Activated CD4-positive, alpha-beta T cell treated with anti-CD3 and anti-CD28 coated beads for 48 hours (primary cell): ENCODE measurements around the gene PTPRB.
A peak's percentile ranks its signal among the peaks of the same experiment; 100 is the strongest.

Experiments
- DNase-seq: peaks from one replicate; pipeline ENCODE4 v3.0.0-alpha.2; 2020

The PTPRB gene

GRCh38 chr12:70641691-70642090 is 4.5 kb upstream of the PTPRB start:
- DNase-seq, result no peak

- no peak for DNase-seq
Measured at GRCh38 chr12:70640901-70641300, 3.7 kb upstream of the PTPRB start.

- no peak for DNase-seq
Measured at GRCh38 chr12:70639535-70639934, 2.3 kb upstream of the PTPRB start.

GRCh38 chr12:70638639-70639360 is 1.6 kb upstream of the PTPRB start:
- DNase-seq, result no peak

- DNase-seq, result no peak
Measured at GRCh38 chr12:70635755-70636154, 1.5 kb downstream of the PTPRB start.

- DNase-seq, result no peak
Measured at GRCh38 chr12:70628701-70629480, 8.3 kb downstream of the PTPRB start.

- DNase-seq, result no peak
Measured at GRCh38 chr12:70627677-70628076, 9.6 kb downstream of the PTPRB start.

- no peak for DNase-seq
Measured at GRCh38 chr12:70626180-70626579, 11.0 kb downstream of the PTPRB start.

- no peak for DNase-seq
Measured at GRCh38 chr12:70619471-70620152, 17.6 kb downstream of the PTPRB start.

- DNase-seq, result no peak
Measured at GRCh38 chr12:70618371-70618770, 18.9 kb downstream of the PTPRB start.

- no peak for DNase-seq
Measured at GRCh38 chr12:70617450-70617849, 19.8 kb downstream of the PTPRB start.

GRCh38 chr12:70615174-70615866 is 21.9 kb downstream of the PTPRB start:
- DNase-seq, result no peak

- DNase-seq, result peak; percentile 5
Measured at GRCh38 chr12:70609739-70610491, 27.3 kb downstream of the PTPRB start.

- no peak for DNase-seq
Measured at GRCh38 chr12:70609203-70609602, 28.0 kb downstream of the PTPRB start.

GRCh38 chr12:70608184-70608583 is 29.0 kb downstream of the PTPRB start:
- no peak for DNase-seq

- no peak for DNase-seq
Measured at GRCh38 chr12:70607107-70607506, 30.1 kb downstream of the PTPRB start.

- DNase-seq, result no peak
Measured at GRCh38 chr12:70605976-70606375, 31.3 kb downstream of the PTPRB start.

GRCh38 chr12:70604662-70605061 is 32.6 kb downstream of the PTPRB start:
- DNase-seq, result no peak

GRCh38 chr12:70603044-70603443 is 34.2 kb downstream of the PTPRB start:
- DNase-seq, result no peak

- DNase-seq, result no peak
Measured at GRCh38 chr12:70598467-70599193, 38.6 kb downstream of the PTPRB start.

- no peak for DNase-seq
Measured at GRCh38 chr12:70592664-70593063, 44.6 kb downstream of the PTPRB start.
